Smooth muscle cell (in vitro differentiated cells): ENCODE measurements around the gene MAFB. TPM values are rescaled to one million over a fixed set of nuclear protein-coding genes. Genes with fewer than 3 reads are reported as not detected.

Source experiments
- DNase-seq: peaks from one replicate; lab custom pipeline; 2025; ENCODE audit not compliant: unreplicated experiment; lab: John Stamatoyannopoulos, UW
- H2AFZ ChIP-seq: fragments of 200-600 bp; sonication (generic); 2 replicates; pipeline ENCODE4 v1.6.0; 2016; ENCODE audit warnings: antibody characterized with exemption, low read depth, mild to moderate bottlenecking
- H3F3A ChIP-seq: fragments of 200-600 bp; sonication (generic); 2 replicates; pipeline ENCODE4 v1.6.0; 2017; ENCODE audit warnings: antibody characterized with exemption, low read depth
- H3K27ac ChIP-seq: fragments of 200-600 bp; sonication (generic); 2 replicates; pipeline ENCODE4 v1.5.1; 2016; ENCODE audit warnings: low read depth, mild to moderate bottlenecking
- H3K27me3 ChIP-seq: fragments of 200-600 bp; sonication (generic); 2 replicates; pipeline ENCODE4 v1.6.1; 2016; ENCODE audit warnings: low read depth, mild to moderate bottlenecking
- H3K36me3 ChIP-seq: fragments of 200-600 bp; sonication (generic); 2 replicates; pipeline ENCODE4 v1.5.1; 2016; ENCODE audit warnings: low read depth
- H3K4me1 ChIP-seq: fragments of 200-600 bp; sonication (generic); 2 replicates; pipeline ENCODE4 v1.5.1; 2016; ENCODE audit warnings: low read depth
- H3K4me2 ChIP-seq: fragments of 200-600 bp; sonication (generic); 2 replicates; pipeline ENCODE4 v1.6.0; 2016; ENCODE audit warnings: mild to moderate bottlenecking
- H3K4me3 ChIP-seq: fragments of 200-600 bp; sonication (generic); 2 replicates; pipeline ENCODE4 v1.5.1; 2016; ENCODE audit warnings: mild to moderate bottlenecking
- H3K79me2 ChIP-seq: fragments of 200-600 bp; sonication (generic); 2 replicates; pipeline ENCODE4 v1.6.0; 2016; ENCODE audit warnings: low read depth, mild to moderate bottlenecking
- H3K9ac ChIP-seq: fragments of 200-600 bp; sonication (generic); 2 replicates; pipeline ENCODE4 v1.6.0; 2016; ENCODE audit warnings: low read depth
- H3K9me3 ChIP-seq: fragments of 200-600 bp; sonication (generic); replicated peaks from 2 replicates; pipeline ENCODE4 v1.5.1; 2016; ENCODE audit warnings: low read depth
- H4K20me1 ChIP-seq: fragments of 200-600 bp; sonication (generic); 2 replicates; pipeline ENCODE4 v1.6.0; 2016; ENCODE audit warnings: low read depth
- CTCF ChIP-seq: fragments of 200-600 bp; sonication (generic); IDR thresholded peaks from 2 replicates; pipeline ENCODE4 v1.5.1; 2017; ENCODE audit warnings: borderline replicate concordance, mild to moderate bottlenecking, antibody characterized with exemption; ENCODE audit not compliant: insufficient read depth, poor library complexity, severe bottlenecking
- WGBS: methylation state at CpG from one replicate; pipeline ENCODE4 v1.1.7; 2016; ENCODE audit warnings: low lambda C conversion rate; 5-methylcytosine and 5-hydroxymethylcytosine counted together
- polyA plus RNA-seq: library from polyadenylated mRNA; unstranded; fragments of >200 nt; fragmentation: Nextera tagmentation; extraction: Ambion mirVana; gene quantifications from 2 replicates; pipeline ENCODE4 v1.2.1, GENCODE V29; 2016
- total RNA-seq: library from RNA; depleted of rRNA; stranded (reverse); fragments of >200 nt; gene quantifications from 2 replicates; pipeline ENCODE4 v1.2.3, GENCODE V29; 2014

The MAFB gene
- total and polyA plus RNA-seq, 2 experiments from 2014 or later, result 14.4 to 15.7 TPM

GRCh38 chr20:40668449-40669228 is 20.4 kb downstream of the MAFB start:
- no peak overlapping the region for H3K4me3 ChIP-seq
- DNase-seq, result no peak

GRCh38 chr20:40667503-40667902 is 21.5 kb downstream of the MAFB start:
- Histone ChIP-seq H3K36me3 (no peaks in the 10 kb centered on the region), H3K27me3 (no peaks in the 10 kb centered on the region), H4K20me1 (no peaks in the 10 kb centered on the region), H3K4me1 (no peaks in the 10 kb centered on the region), H3K9ac (no peak overlapping the region), H2AFZ (no peak overlapping the region), H3F3A (no peaks in the 10 kb centered on the region), H3K4me3 (no peak overlapping the region), H3K9me3 (no peaks in the 10 kb centered on the region), H3K27ac (no peak overlapping the region), H3K4me2 (no peak overlapping the region), H3K79me2 (no peaks in the 10 kb centered on the region)
- DNase-seq, result no peak
- TF ChIP-seq CTCF, result no peak
- 100% methylated on average over 3 of the region's 3 CpGs for whole genome bisulfite sequencing

More at GRCh38 chr20:40668449-40669228, 20.4 kb downstream of the MAFB start:
- no peak for TF ChIP-seq CTCF
- Histone ChIP-seq H3K27ac (peak overlapping the region; percentile 5), H3K9ac (no peak overlapping the region), H3K4me2 (peak overlapping the region; percentile 29), H3K79me2 (no peaks in the 10 kb centered on the region), H3K27me3 (no peaks in the 10 kb centered on the region), H4K20me1 (no peaks in the 10 kb centered on the region), H3K36me3 (no peaks in the 10 kb centered on the region), H3K4me1 (no peaks in the 10 kb centered on the region), H3F3A (no peaks in the 10 kb centered on the region), H2AFZ (no peak overlapping the region), H3K9me3 (no peaks in the 10 kb centered on the region)
- WGBS, result 48% methylated on average over 7 of the region's 7 CpGs

GRCh38 chr20:40666336-40666735 is 22.7 kb downstream of the MAFB start:
- Histone ChIP-seq H3K4me3 (no peak overlapping the region), H3K27ac (no peak overlapping the region), H3K79me2 (no peaks in the 10 kb centered on the region), H3K9me3 (no peaks in the 10 kb centered on the region), H3F3A (no peaks in the 10 kb centered on the region), H3K4me1 (no peaks in the 10 kb centered on the region), H3K36me3 (no peaks in the 10 kb centered on the region), H3K27me3 (no peaks in the 10 kb centered on the region), H4K20me1 (no peaks in the 10 kb centered on the region), H3K4me2 (no peak overlapping the region), H3K9ac (no peak overlapping the region), H2AFZ (no peak overlapping the region)
- TF ChIP-seq CTCF, result no peak
- WGBS, result 97% methylated on average over 9 of the region's 9 CpGs
- DNase-seq, result no peak

GRCh38 chr20:40664891-40665290 is 24.1 kb downstream of the MAFB start:
- Histone ChIP-seq H3F3A (no peaks in the 10 kb centered on the region), H3K4me3 (no peak overlapping the region), H3K36me3 (no peaks in the 10 kb centered on the region), H3K79me2 (no peaks in the 10 kb centered on the region), H3K9me3 (no peaks in the 10 kb centered on the region), H3K27ac (no peak overlapping the region), H2AFZ (no peak overlapping the region), H3K27me3 (no peaks in the 10 kb centered on the region), H3K4me1 (no peaks in the 10 kb centered on the region), H3K4me2 (no peak overlapping the region), H4K20me1 (no peaks in the 10 kb centered on the region), H3K9ac (no peak overlapping the region)
- DNase-seq, result no peak
- WGBS, result 92% methylated on average over 5 of the region's 5 CpGs
- no peak for TF ChIP-seq CTCF
